HCT116 (cell line): ENCODE data around the gene AASDH. TPM values are rescaled to one million over a fixed set of nuclear protein-coding genes. Genes with fewer than 3 reads are reported as not detected.

Experiments
- ATAC-seq: fragments of 200-7000 bp; cut with Tn5 transposase; 2 replicates; pipeline ENCODE4 v1.9.1; 2020; ENCODE audit warnings: mild to moderate bottlenecking, moderate library complexity
- BruUV-seq: library from RNA; stranded (reverse); fragments of 400-500 nt; replicated peaks from 2 replicates; lab custom pipeline; 2021; lab: Mats Ljungman, UMichigan
- CTCF ChIA-PET: fragments of 300-600 bp; sonication (Branson Sonifier 250); formaldehyde crosslinking; loops from one replicate; lab custom pipeline; 2021; ENCODE audit warnings: antibody characterized with exemption; lab: Charles Lee
- POLR2A ChIA-PET: fragments of 300-600, 350-600 bp; sonication (Branson Sonifier 250); formaldehyde crosslinking; loops from one replicate; lab custom pipeline; 2021; ENCODE audit warnings: antibody characterized with exemption; lab: Charles Lee
- RAD21 ChIA-PET, 2 experiments: fragments of 300-600 bp; sonication (Branson Sonifier 250); formaldehyde crosslinking; loops; one replicate each; lab custom pipeline; 2023; ENCODE audit warnings: low total read pairs in 2 of 2; ENCODE audit not compliant: uncharacterized antibody in 2 of 2, unreplicated experiment in 2 of 2, low non-redundant PET in 1 of 2; lab: Charles Lee
- DNase-seq: peaks from one replicate; pipeline ENCODE4 v3.0.0-alpha.2; 2010; ENCODE audit warnings: low read depth, low spot score
- H2AFZ ChIP-seq: fragments of 200-600 bp; shearing (Covaris generic), sonication (generic); 2 replicates; pipeline ENCODE4 v1.6.1; 2017; ENCODE audit warnings: low read depth, mixed run types, mixed read lengths, antibody characterized with exemption, low read length; ENCODE audit not compliant: poor library complexity, severe bottlenecking
- H3K27ac ChIP-seq: 2 replicates; pipeline ENCODE4 v1.5.1; 2012; ENCODE audit warnings: low read depth, low read length
- H3K27me3 ChIP-seq: fragments of 200-600 bp; sonication (generic); 2 replicates; pipeline ENCODE4 v1.6.1; 2016; ENCODE audit warnings: mixed run types, low read length, mixed read lengths; ENCODE audit not compliant: insufficient read depth
- H3K36me3 ChIP-seq, 2 experiments: fragments of 200-500 bp in 1 of 2; fragments of 200-600 bp in 1 of 2; sonication (Bioruptor generic) in 1 of 2; sonication (generic) in 1 of 2; 2 replicates each; pipeline versions ENCODE4 v1.5.1 to v1.6.1; 2014 to 2016; ENCODE audit warnings: low read length in 2 of 2, inconsistent platforms in 1 of 2, mixed read lengths in 1 of 2, mixed run types in 1 of 2; ENCODE audit not compliant: insufficient read depth in 2 of 2, control insufficient read depth in 1 of 2
- H3K4me1 ChIP-seq, 2 experiments: fragments of 200-600 bp in 1 of 2; sonication (generic) in 1 of 2; 2 replicates each; pipeline versions ENCODE4 v1.5.1 to v1.6.1; 2012 to 2017; ENCODE audit warnings: low read length in 2 of 2, inconsistent platforms in 1 of 2, mild to moderate bottlenecking in 1 of 2, mixed read lengths in 1 of 2, mixed run types in 1 of 2, moderate library complexity in 1 of 2; ENCODE audit not compliant: insufficient read depth in 2 of 2, control insufficient read depth in 1 of 2
- H3K4me2 ChIP-seq: fragments of 200-600 bp; sonication (generic); 2 replicates; pipeline ENCODE4 v1.6.1; 2017; ENCODE audit warnings: mixed run types, low read length, mixed read lengths
- H3K4me3 ChIP-seq, 2 experiments: fragments of 200-600 bp in 1 of 2; sonication (generic) in 1 of 2; replicated peaks in 1 of 2; 2 replicates each; pipeline ENCODE4 v1.5.1; 2011 to 2016; ENCODE audit warnings: low read length in 2 of 2, control low read depth in 1 of 2, low read depth in 1 of 2, mild to moderate bottlenecking in 1 of 2, mixed read lengths in 1 of 2, mixed run types in 1 of 2
- H3K79me2 ChIP-seq: fragments of 200-600 bp; sonication (generic); 2 replicates; pipeline ENCODE4 v1.6.1; 2017; ENCODE audit warnings: mild to moderate bottlenecking, mixed run types, low read length, moderate library complexity, mixed read lengths; ENCODE audit not compliant: insufficient read depth
- H3K9ac ChIP-seq: fragments of 200-600 bp; sonication (generic); 2 replicates; pipeline ENCODE4 v1.6.1; 2016; ENCODE audit warnings: low read length, mixed read lengths
- H3K9me2 ChIP-seq: fragments of 200-600 bp; sonication (generic), shearing (Covaris generic); 2 replicates; pipeline ENCODE4 v1.6.1; 2017; ENCODE audit warnings: mixed run types, mild to moderate bottlenecking, moderate library complexity; ENCODE audit not compliant: insufficient read depth
- H3K9me3 ChIP-seq, 2 experiments: fragments of 200-500 bp in 1 of 2; fragments of 200-600 bp in 1 of 2; sonication (Bioruptor generic) in 1 of 2; sonication (generic) in 1 of 2; 2 replicates each; pipeline ENCODE4 v1.6.1; 2014 to 2017; ENCODE audit warnings: low read length in 2 of 2, mixed read lengths in 2 of 2, inconsistent platforms in 1 of 2, low read depth in 1 of 2, mild to moderate bottlenecking in 1 of 2, mixed run types in 1 of 2, moderate library complexity in 1 of 2; ENCODE audit not compliant: control insufficient read depth in 1 of 2, insufficient read depth in 1 of 2
- H4K20me1 ChIP-seq: fragments of 200-600 bp; sonication (generic), shearing (Covaris generic); 2 replicates; pipeline ENCODE4 v1.6.1; 2017; ENCODE audit warnings: mixed run types, mild to moderate bottlenecking, moderate library complexity; ENCODE audit not compliant: insufficient read depth
- ELF1 ChIP-seq: IDR thresholded peaks from 2 replicates; pipeline ENCODE4 v1.6.1; 2012; ENCODE audit warnings: low read depth, borderline replicate concordance
- EZH2 ChIP-seq: fragments of 200-600 bp; sonication (generic); IDR thresholded peaks from 2 replicates; pipeline ENCODE4 v1.6.1; 2017; ENCODE audit warnings: antibody characterized with exemption, mixed run types
- EZH2phosphoT487 ChIP-seq: fragments of 200-600 bp; IDR thresholded peaks from 2 replicates; pipeline ENCODE4 v1.6.1; 2018; ENCODE audit warnings: antibody characterized with exemption, borderline replicate concordance
- SIN3A ChIP-seq: IDR thresholded peaks from 2 replicates; pipeline ENCODE4 v1.6.1; 2012; ENCODE audit warnings: low read depth
- TCF7L2 ChIP-seq: IDR thresholded peaks from 2 replicates; pipeline ENCODE4 v1.7.0; 2011; ENCODE audit warnings: borderline replicate concordance, inconsistent platforms; ENCODE audit not compliant: insufficient read depth, insufficient read length; ENCODE audit errors: extremely low read depth
- YY1 ChIP-seq: IDR thresholded peaks from 2 replicates; pipeline ENCODE4 v1.6.1; 2011; ENCODE audit warnings: low read length, low read depth, moderate library complexity, mild to moderate bottlenecking; ENCODE audit not compliant: insufficient replicate concordance; ENCODE audit errors: extremely low read depth
- intact Hi-C: fragments of 100-400 bp; cut with micrococcal nuclease; formaldehyde crosslinking; loops from 2 replicates; pipeline ENCODE4 v1.10.0; 2022
- total RNA-seq: library from RNA; stranded (reverse); gene quantifications from one replicate; pipeline ENCODE4 v1.2.1, GENCODE V29; 2021; ENCODE audit not compliant: unreplicated experiment
- TF ChIP-seq, protein P1 (sequence below), 3 experiments: fragments of 200-600 bp in 1 of 3; sonication (generic) in 1 of 3; IDR thresholded peaks in 2 of 3; conservative IDR thresholded peaks in 1 of 3; 2 replicates each; pipeline ENCODE4 v1.5.1; 2012 to 2017; ENCODE audit warnings: low read depth in 2 of 3, low read length in 2 of 3, antibody characterized with exemption in 1 of 3, borderline replicate concordance in 1 of 3, control low read depth in 1 of 3, mild to moderate bottlenecking in 1 of 3, mixed read lengths in 1 of 3, mixed run types in 1 of 3, moderate library complexity in 1 of 3; ENCODE audit not compliant: insufficient read depth in 1 of 3
- TF ChIP-seq, protein P2 (sequence below): IDR thresholded peaks from 2 replicates; pipeline ENCODE4 v1.6.1; 2012

AASDH gene
- total RNA-seq, 1 experiment from 2014 or later, result 13.7 TPM

DNA sequence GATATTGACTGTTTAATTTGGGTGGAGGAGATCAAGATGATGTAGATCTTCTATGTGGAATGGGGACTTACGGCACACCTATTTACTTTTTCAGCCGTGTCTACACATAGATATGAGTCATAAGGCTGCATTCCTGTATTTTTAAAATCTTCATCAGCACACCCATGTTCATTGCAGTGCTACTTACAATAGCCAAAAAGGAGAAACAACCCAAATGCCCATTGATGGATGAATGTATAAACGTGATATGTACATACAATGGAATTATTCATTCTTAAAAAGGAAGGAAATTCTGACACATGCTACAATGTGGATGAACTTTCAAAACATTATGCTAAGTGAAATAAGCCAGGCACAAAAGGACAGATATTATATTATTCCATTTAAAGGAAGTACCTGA, 98.6 kb downstream of the AASDH start:
- ChIA-PET POLR2A (no interaction called here), CTCF (no interaction called here), RAD21 (no interaction called here)
- H3K79me2 ChIP-seq, result no peaks in the 10 kb centered on the region
- no peaks in the 10 kb centered on the region; the same call in 1 of the 2 replicates for H4K20me1 ChIP-seq
- no TSS peak for BruUV-seq
- intact Hi-C loops, result no loop called here
- no peak for ATAC-seq
- H3K27me3 ChIP-seq, result no peaks in the 10 kb centered on the region
- H3K9ac ChIP-seq, result no peak overlapping the region
- no peak overlapping the region for H3K4me3 ChIP-seq
- no peak for TF ChIP-seq YY1
- no peak for TF ChIP-seq TCF7L2
- no peak for TF ChIP-seq EZH2phosphoT487
- TF ChIP-seq SIN3A, result no peak
- TF ChIP-seq ELF1, result no peak
- no peak for TF ChIP-seq EZH2
- TF ChIP-seq, protein P1, sequence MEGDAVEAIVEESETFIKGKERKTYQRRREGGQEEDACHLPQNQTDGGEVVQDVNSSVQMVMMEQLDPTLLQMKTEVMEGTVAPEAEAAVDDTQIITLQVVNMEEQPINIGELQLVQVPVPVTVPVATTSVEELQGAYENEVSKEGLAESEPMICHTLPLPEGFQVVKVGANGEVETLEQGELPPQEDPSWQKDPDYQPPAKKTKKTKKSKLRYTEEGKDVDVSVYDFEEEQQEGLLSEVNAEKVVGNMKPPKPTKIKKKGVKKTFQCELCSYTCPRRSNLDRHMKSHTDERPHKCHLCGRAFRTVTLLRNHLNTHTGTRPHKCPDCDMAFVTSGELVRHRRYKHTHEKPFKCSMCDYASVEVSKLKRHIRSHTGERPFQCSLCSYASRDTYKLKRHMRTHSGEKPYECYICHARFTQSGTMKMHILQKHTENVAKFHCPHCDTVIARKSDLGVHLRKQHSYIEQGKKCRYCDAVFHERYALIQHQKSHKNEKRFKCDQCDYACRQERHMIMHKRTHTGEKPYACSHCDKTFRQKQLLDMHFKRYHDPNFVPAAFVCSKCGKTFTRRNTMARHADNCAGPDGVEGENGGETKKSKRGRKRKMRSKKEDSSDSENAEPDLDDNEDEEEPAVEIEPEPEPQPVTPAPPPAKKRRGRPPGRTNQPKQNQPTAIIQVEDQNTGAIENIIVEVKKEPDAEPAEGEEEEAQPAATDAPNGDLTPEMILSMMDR (IDR thresholded peaks at IDR 0.05 in 2 of 3, conservative IDR thresholded peaks at IDR 0.05 in 1 of 3; ENCODE audit: borderline replicate concordance in 1 of 3, insufficient read depth in 1 of 3, low read depth in 2 of 3, low read length in 2 of 3), result no peak
- TF ChIP-seq, protein P2, sequence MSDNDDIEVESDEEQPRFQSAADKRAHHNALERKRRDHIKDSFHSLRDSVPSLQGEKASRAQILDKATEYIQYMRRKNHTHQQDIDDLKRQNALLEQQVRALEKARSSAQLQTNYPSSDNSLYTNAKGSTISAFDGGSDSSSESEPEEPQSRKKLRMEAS, result no peak
- no peak for DNase-seq
- H3K9me3 ChIP-seq, result no peaks in the 10 kb centered on the region
- H3K36me3 ChIP-seq, result no peaks in the 10 kb centered on the region
- no peaks in the 10 kb centered on the region for H3K4me1 ChIP-seq
- H3K27ac ChIP-seq, result no peak overlapping the region
- no peak overlapping the region for H3K4me2 ChIP-seq
- H3K9me2 ChIP-seq, result no peaks in the 10 kb centered on the region
- H2AFZ ChIP-seq, result no peak overlapping the region

Other genes starting within 250 kb of the AASDH start
- 78.6 TPM for gene PPAT, start 48.1 kb upstream of the AASDH start, total RNA-seq
- gene PAICS, start 48.8 kb upstream of the AASDH start, total RNA-seq, result 324 TPM
- gene SRP72, start 80.1 kb upstream of the AASDH start, total RNA-seq, result 146 TPM
- not detected for gene ARL9, start 118.3 kb upstream of the AASDH start, total RNA-seq